ENCODE results near the gene C14orf119.

Gene C14orf119

GRCh38 chr14:23095196-23096108 lies at the start of gene C14orf119:
Gene C14orf119 (plus strand): TSS chr14:23095505. CDS start chr14:23097659, 2,154 bp downstream.
- intact Hi-C loops (cut with DNase I) = loop anchor here (10.0 kb wide), 1 partner anchor 209 kb away; the partner anchor contains the start of genes BCL2L2 and PPP1R3E

DNA sequence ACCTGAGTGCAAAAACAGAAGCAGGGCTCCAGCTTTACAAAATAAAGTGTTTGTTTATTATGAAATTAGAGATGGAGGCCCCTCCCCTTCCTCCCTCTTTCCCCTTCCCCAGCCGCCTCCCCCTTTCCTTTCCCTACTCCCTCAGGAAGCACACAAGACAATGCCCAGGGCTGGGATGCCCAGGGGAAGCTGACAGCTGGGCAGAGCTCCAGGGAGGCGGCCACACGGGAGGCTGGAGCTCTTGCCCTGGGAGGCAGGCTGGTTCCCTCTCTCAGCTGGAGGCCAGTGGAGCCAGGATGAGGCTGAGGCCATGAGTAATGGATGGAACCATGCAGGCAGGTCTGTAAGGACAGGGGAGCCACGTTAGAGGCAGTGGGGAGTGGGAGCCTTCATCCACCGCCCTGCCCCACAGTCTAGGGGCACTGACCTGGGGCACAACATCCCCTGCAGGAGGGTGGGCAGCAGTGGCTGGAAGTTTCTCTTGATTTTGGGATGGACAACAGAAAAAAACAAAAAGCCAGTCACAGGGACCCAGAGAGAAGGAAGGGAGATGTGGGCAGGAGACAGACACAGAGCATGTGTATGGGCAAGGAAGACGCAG lies 48.2 kb upstream of the C14orf119 start:
- intact Hi-C loops (cut with DNase I) = no loop called here

More at GRCh38 chr14:23095196-23096108, at the start of gene C14orf119:
- peak; percentile 34 to 100 (median 100) for DNase-seq

DNA sequence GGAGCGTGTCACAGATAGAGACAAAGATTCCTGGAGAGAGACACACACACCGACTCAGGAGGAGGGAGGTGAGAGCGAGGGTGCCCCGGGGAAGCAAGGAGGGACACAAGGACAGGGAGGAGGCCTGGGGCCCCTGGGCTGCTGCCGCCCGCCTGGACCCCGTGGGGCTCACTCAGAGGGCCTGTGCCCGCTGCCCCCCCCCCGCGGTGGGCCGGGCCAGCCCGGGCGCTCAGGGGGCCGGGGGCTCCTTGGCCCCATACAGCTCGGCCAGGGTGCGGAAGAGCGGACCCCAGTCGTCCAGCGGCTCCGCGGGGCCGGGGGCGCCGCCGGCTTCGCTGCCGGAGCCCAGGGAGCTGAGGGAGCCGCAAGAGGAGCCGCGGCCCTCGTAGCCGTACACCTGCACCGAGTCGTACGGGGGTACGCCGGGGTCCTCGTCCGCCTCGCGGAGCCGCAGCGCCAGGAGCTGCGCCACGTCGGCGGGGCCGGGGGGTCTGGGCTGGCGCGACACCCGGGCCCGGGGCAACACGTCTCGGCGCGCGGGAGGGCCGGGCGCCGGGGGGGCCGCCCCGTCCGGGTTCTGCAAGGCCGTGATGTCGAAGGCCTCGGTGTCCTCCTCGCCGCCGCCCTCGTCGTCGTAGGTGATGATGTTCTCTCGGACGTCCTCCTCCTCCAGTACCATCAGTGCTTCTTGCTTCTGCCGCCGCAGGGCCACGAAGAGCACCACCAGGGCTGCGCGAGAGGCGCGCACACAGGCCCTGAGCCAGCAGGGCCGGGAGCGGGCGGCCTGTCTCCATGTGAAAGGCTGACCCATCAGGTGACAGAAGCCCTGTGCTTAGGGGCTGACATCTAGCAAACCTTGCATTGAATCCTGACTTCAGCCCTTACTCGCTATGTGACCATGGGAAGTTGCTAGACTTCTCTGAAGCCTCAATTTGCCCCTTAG lies 47.3 kb upstream of the C14orf119 start:
- DNase-seq = no peak

More for the DNA sequence above, 48.2 kb upstream of the C14orf119 start:
- DNase-seq = no peak

DNA sequence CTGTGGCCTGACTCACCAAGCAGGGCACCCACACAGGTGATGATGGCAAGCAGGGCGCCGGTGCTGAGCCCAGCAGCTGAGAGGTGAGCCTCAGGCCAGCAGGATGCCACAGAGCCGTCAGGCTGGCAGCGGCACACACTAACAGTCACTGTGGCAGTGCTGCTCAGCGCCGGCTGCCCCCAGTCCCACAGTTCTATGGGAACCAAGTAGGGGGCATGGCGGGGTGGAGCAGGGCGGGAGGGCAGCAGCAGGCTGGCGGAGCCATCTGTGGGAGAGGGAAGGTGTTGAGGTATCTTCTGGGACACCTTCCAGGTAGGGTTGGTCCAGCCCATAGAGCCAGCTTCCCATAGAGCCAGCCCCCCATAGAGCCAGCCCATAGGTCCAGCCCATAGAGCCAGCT lies 46.3 kb upstream of the C14orf119 start:
- intact Hi-C loops (cut with DNase I) = no loop called here
- no peak for DNase-seq

More for the DNA sequence above, 47.3 kb upstream of the C14orf119 start:
- intact Hi-C loops (cut with DNase I) = no loop called here

- intact Hi-C loops (cut with DNase I) = no loop called here
- no peak for DNase-seq
These were observed 43.9 kb upstream of the C14orf119 start for GRCh38 chr14:23051141-23052057.

GRCh38 chr14:23052182-23052623 lies 43.1 kb upstream of the C14orf119 start:
- intact Hi-C loops (cut with DNase I) = no loop called here
- DNase-seq = peak in 25 of 42 donors; percentile 17 to 62 (median 44)

GRCh38 chr14:23052671-23053070 lies 42.6 kb upstream of the C14orf119 start:
- intact Hi-C loops (cut with DNase I) = no loop called here

DNA sequence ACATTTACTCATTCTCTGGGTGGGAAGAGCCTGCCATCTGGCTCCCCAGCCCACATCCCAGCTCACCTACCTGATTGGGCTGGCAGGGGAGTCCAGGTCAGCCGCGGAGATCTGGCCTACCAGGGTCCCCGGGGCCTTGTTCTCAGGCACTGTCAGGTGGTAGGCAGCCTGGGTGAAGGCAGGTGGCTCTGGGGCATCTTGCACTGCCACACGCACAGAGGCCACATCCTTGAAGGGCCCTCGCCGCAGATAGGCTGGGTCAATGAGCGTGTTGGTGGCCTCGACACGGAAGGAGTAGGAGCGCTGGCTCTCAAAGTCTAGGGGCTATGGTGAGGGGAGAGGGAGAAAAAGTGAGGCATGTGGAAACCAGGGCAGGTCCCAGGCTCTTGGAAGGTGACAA lies 41.9 kb upstream of the C14orf119 start:
- intact Hi-C loops (cut with DNase I) = no loop called here
- no peak for DNase-seq

More at GRCh38 chr14:23052671-23053070, 42.6 kb upstream of the C14orf119 start:
- DNase-seq = no peak

- intact Hi-C loops (cut with DNase I) = no loop called here
- DNase-seq = peak in 26 of 42 donors; percentile 29 to 74 (median 50)
These were observed 41.1 kb upstream of the C14orf119 start for GRCh38 chr14:23054000-23054811.

DNA sequence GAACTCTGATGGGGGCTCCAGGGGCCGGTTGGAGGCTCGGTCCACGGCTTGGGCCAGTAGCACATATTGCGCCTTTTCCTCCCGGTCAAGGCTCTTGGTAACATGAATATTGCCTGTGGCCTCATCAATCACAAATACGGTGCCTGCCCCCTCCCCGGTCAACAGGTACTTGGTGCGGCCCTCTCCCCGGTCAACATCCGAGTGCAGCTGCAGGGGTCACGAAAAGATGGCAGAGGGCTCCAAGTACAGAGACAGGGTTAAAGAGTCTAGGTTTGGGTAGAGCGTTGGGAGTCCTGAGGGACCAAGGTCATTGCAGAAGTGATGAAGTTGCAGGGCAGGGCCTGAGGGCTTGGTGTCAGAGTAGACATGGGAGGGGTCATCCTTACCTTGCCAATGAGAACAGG lies 40.2 kb upstream of the C14orf119 start:
- intact Hi-C loops (cut with DNase I) = no loop called here
- peak in 1 of 42 donors; percentile 4 for DNase-seq

DNA sequence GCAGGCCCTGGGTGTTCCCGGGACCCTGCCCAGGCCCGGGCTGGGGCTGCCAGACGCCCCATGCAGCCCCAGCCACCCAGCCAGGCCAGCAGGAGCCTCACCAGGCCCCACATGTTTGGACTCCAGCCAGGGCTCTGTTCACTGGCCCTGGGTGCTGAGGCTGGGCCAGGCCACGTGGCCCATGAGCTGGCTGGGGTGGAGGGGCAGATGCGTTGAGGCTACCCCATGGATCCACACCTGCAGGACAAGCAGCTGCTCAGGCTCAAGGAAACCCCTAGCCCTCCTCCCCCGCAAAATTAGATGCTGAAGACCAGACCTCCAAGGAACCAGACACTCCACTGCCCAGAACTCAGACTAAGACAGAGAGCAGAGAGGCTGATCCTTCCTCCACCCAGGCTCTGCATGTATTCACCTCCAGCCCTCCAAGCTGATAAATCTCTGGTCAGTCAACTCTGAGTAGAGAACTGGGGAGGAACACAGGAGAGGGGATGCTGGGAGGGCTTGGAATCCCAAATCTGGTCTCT lies 39.6 kb upstream of the C14orf119 start:
- intact Hi-C loops (cut with DNase I) = loop anchor here (2.0 kb wide), 1 partner anchor 69 kb away; no protein-coding TSS in a partner anchor
- peak in 35 of 42 donors; percentile 26 to 86 (median 57) for DNase-seq

DNA sequence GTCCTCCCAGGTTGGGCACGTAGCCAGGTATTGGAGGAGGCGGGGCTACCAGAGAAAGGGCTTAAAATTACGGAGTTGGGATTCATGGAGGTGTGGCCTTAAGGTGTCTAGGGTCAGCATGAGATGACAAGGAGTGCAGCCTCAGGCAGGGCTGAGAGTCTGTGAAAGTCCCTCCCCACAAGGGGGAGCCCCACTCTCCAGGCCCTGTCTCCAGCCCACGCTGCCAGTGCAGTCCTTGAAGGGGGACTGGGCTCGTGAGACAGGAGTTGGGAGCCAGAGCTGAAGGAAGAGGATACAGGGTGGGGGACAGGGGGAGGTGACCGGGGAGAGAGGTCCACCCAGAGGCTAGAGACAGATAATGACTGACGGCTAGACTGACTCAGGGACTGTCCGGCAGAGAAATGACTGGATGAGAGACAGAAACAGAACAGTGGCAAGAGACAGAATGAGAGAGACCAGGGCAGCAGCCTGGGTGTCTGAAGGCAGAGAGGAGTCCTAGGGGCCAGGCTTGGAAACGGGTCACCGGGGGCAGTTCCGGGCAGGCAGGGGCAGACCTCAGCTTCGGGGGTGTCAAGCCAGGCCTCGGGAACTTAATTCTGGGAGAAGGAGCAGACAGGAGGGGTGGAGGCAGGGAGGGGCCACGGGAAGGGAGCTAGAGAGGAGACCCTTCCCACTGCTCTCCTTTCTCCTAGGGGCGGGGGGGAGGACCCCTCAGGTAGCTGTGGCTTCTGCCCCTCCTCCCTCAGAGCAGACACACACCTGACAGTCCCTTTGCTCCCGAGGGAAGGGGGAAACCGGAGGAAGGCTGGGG lies 39.0 kb upstream of the C14orf119 start:
- peak in 40 of 42 donors; percentile 39 to 83 (median 62) for DNase-seq
- intact Hi-C loops (cut with DNase I) = loop anchor here (2.0 kb wide), 1 partner anchor 70 kb away; no protein-coding TSS in a partner anchor

- peak in 41 of 42 donors; percentile 44 to 88 (median 70) for DNase-seq
- intact Hi-C loops (cut with DNase I) = loop anchor here (2.0 kb wide), 1 partner anchor 70 kb away; no protein-coding TSS in a partner anchor
These were observed 38.1 kb upstream of the C14orf119 start, which contains the start of gene CDH24 for GRCh38 chr14:23056956-23057756. Gene CDH24 (minus strand): TSS chr14:23057520. CDS start chr14:23055733, 1,787 bp downstream.
